WTC11 (cell line): ENCODE data around the gene USP10.

Experiments used
- CBFB ChIP-seq: sonication (generic); formaldehyde crosslinking; IDR thresholded peaks from 2 replicates; pipeline ENCODE4 v1.8.1; 2022; ENCODE audit warnings: mild to moderate bottlenecking, low read depth, missing genetic modification reagents
- NR1H2 ChIP-seq: sonication (generic); formaldehyde crosslinking; IDR thresholded peaks from 2 replicates; pipeline ENCODE4 v1.9.0; 2021; ENCODE audit warnings: mild to moderate bottlenecking, moderate library complexity, missing genetic modification reagents
- TEAD4 ChIP-seq: sonication (generic); formaldehyde crosslinking; IDR thresholded peaks from 2 replicates; pipeline ENCODE4 v1.8.0; 2022; ENCODE audit warnings: mild to moderate bottlenecking, missing genetic modification reagents
- ZNF219 ChIP-seq: sonication (generic); formaldehyde crosslinking; IDR thresholded peaks from 2 replicates; pipeline ENCODE4 v1.8.0; 2023; ENCODE audit warnings: missing genetic modification reagents, mild to moderate bottlenecking, borderline replicate concordance
- ZNF263 ChIP-seq: sonication (generic); formaldehyde crosslinking; IDR thresholded peaks from 2 replicates; pipeline ENCODE4 v1.8.1; 2022; ENCODE audit warnings: low read depth, mild to moderate bottlenecking, moderate library complexity, missing genetic modification reagents
- ZSCAN18 ChIP-seq: fragments of 250-450 bp; sonication (Bioruptor Pico); IDR thresholded peaks from 2 replicates; pipeline ENCODE4 v2.1.2; 2022; ENCODE audit warnings: mild to moderate bottlenecking, moderate library complexity
- TF ChIP-seq, protein P1 (sequence below): fragments of 200-600 bp; IDR thresholded peaks from 2 replicates; pipeline ENCODE4 v1.8.0; 2022; ENCODE audit warnings: antibody characterized with exemption

DNA sequence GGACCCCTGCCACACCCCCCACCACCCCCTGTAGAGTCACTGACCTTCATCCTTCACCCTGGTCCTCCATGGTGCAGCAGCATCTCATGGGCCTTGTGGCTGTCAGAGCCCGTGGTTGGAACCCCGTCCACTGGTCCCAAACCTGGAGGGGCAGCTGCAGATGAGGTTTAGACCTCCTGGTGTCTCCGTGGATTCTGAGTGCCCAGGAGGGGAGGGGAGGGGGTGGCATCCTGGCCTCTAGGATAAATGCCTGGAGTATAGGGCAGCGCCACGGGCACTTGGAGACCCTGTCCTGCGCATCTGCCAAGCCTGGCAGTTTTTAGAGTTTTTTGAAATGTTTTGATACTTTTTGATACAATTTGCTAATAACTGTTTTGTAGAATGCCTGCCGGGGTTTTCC, 34.0 kb upstream of the USP10 start:
- TF ChIP-seq, protein P1, sequence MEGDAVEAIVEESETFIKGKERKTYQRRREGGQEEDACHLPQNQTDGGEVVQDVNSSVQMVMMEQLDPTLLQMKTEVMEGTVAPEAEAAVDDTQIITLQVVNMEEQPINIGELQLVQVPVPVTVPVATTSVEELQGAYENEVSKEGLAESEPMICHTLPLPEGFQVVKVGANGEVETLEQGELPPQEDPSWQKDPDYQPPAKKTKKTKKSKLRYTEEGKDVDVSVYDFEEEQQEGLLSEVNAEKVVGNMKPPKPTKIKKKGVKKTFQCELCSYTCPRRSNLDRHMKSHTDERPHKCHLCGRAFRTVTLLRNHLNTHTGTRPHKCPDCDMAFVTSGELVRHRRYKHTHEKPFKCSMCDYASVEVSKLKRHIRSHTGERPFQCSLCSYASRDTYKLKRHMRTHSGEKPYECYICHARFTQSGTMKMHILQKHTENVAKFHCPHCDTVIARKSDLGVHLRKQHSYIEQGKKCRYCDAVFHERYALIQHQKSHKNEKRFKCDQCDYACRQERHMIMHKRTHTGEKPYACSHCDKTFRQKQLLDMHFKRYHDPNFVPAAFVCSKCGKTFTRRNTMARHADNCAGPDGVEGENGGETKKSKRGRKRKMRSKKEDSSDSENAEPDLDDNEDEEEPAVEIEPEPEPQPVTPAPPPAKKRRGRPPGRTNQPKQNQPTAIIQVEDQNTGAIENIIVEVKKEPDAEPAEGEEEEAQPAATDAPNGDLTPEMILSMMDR = no peak
- TF ChIP-seq TEAD4 (CRISPR knock-in tag) (no peak), ZNF219 (CRISPR knock-in tag) (no peak), ZNF263 (CRISPR knock-in tag) (no peak), NR1H2 (CRISPR knock-in tag) (no peak), CBFB (CRISPR knock-in tag) (no peak), ZSCAN18 (no peak)
